Activated T-helper 9 cell treated with anti-CD3 and anti-CD28 coated beads, Interleukin-2, amount 50 U/mL, for 16 hours (primary cell): ENCODE results near the gene DES.

Experiments
- DNase-seq: peaks from one replicate; pipeline ENCODE4 v3.0.0-alpha.2; 2020; ENCODE audit warnings: low read depth

DES gene

GRCh38 chr2:219438453-219438852 is 20.3 kb downstream of the DES start:
- no peak for DNase-seq

GRCh38 chr2:219439506-219439905 is 21.3 kb downstream of the DES start:
- no peak for DNase-seq

- DNase-seq = no peak
These were observed 22.4 kb downstream of the DES start for GRCh38 chr2:219440388-219441256.

- peak; percentile 32 for DNase-seq
These were observed 23.5 kb downstream of the DES start for GRCh38 chr2:219441451-219442255.

GRCh38 chr2:219442256-219443015 is 24.3 kb downstream of the DES start:
- DNase-seq = no peak

- DNase-seq = no peak
These were observed 25.0 kb downstream of the DES start for GRCh38 chr2:219443016-219443696.

GRCh38 chr2:219443697-219444023 is 25.5 kb downstream of the DES start:
- no peak for DNase-seq

- DNase-seq = no peak
These were observed 26.5 kb downstream of the DES start for GRCh38 chr2:219444566-219445091.

GRCh38 chr2:219445220-219445640 is 27.1 kb downstream of the DES start:
- no peak for DNase-seq

GRCh38 chr2:219446101-219446504 is 27.9 kb downstream of the DES start:
- no peak for DNase-seq

GRCh38 chr2:219446689-219447088 is 28.5 kb downstream of the DES start:
- DNase-seq = no peak

GRCh38 chr2:219447242-219448098 is 29.3 kb downstream of the DES start:
- no peak for DNase-seq

GRCh38 chr2:219448099-219448775 is 30.1 kb downstream of the DES start:
- no peak for DNase-seq

- DNase-seq = no peak
These were observed 30.7 kb downstream of the DES start for GRCh38 chr2:219448776-219449341.

GRCh38 chr2:219449609-219450008 is 31.4 kb downstream of the DES start:
- no peak for DNase-seq

- no peak for DNase-seq
These were observed 33.6 kb downstream of the DES start for GRCh38 chr2:219451661-219452360.

- DNase-seq = no peak
These were observed 34.5 kb downstream of the DES start for GRCh38 chr2:219452361-219453317.
